Suprapubic skin (tissue), 4 donors: ENCODE measurements around the gene TIMP2. TPM values are rescaled to one million over a fixed set of nuclear protein-coding genes. Genes with fewer than 3 reads are reported as not detected.
"Not testable (repeated sequence)": the region's sequence is repeated elsewhere in the genome, so short reads cannot be mapped to it uniquely, and the experiment has no call there.

Experiments
- DNase-seq, 2 donors: peaks; one replicate each; pipeline ENCODE4 v3.0.0-alpha.2; 2019; ENCODE audit warnings: low spot score in 2 of 2
- H3K27ac ChIP-seq: fragments of 200-600 bp; sonication (generic); one replicate; pipeline ENCODE4 v1.5.1; 2019
- H3K27me3 ChIP-seq: fragments of 200-600 bp; sonication (generic); one replicate; pipeline ENCODE4 v1.5.1; 2019
- H3K36me3 ChIP-seq: fragments of 200-600 bp; sonication (generic); one replicate; pipeline ENCODE4 v1.5.1; 2019
- H3K4me1 ChIP-seq: fragments of 200-600 bp; sonication (generic); one replicate; pipeline ENCODE4 v1.5.1; 2019
- H3K4me3 ChIP-seq: fragments of 200-600 bp; sonication (generic); one replicate; pipeline ENCODE4 v1.5.1; 2019; ENCODE audit warnings: mild to moderate bottlenecking
- H3K9me3 ChIP-seq: fragments of 200-600 bp; sonication (generic); one replicate; pipeline ENCODE4 v1.5.1; 2019
- CTCF ChIP-seq, 2 donors: fragments of 200-600 bp in 1 of 2; fragments of 450-650 bp in 1 of 2; sonication (generic) in 1 of 2; IDR thresholded peaks; one replicate each; pipeline ENCODE4 v1.5.1; 2016 to 2019; ENCODE audit warnings: antibody characterized with exemption in 2 of 2, mild to moderate bottlenecking in 1 of 2, moderate library complexity in 1 of 2
- EP300 ChIP-seq: sonication (generic); formaldehyde crosslinking; IDR thresholded peaks from one replicate; pipeline ENCODE4 v1.6.1; 2017; ENCODE audit warnings: antibody characterized with exemption
- POLR2A ChIP-seq, 2 donors: fragments of 450-650 bp; IDR thresholded peaks; one replicate each; pipeline ENCODE4 v1.6.1; 2017; ENCODE audit warnings: antibody characterized with exemption in 2 of 2, mild to moderate bottlenecking in 2 of 2, moderate library complexity in 2 of 2
- POLR2AphosphoS5 ChIP-seq, 3 donors: sonication (generic); formaldehyde crosslinking; IDR thresholded peaks; one replicate each; pipeline ENCODE4 v1.6.1; 2017; ENCODE audit warnings: antibody characterized with exemption in 3 of 3
- WGBS: methylation state at CpG from one replicate; pipeline ENCODE4 v1.1.5; 2018; 5-methylcytosine and 5-hydroxymethylcytosine counted together
- total RNA-seq, 4 donors: library from RNA; depleted of rRNA; stranded (reverse); fragments of >200 nt; gene quantifications; one replicate each; pipeline ENCODE4 v1.1.0, GENCODE V29; 2016

TIMP2 gene
- total RNA-seq, 4 donors from 2014 or later, result 48.4 to 114 (median 76.0) TPM

- WGBS, result 72% methylated on average over 15 of the region's 18 CpGs
- peaks cover 11% of the 10 kb centered on the region for H3K9me3 ChIP-seq
- H3K4me1 ChIP-seq, result peaks cover 7% of the 10 kb centered on the region
- no peak for DNase-seq
- no peak overlapping the region for H3K27ac ChIP-seq
- H3K4me3 ChIP-seq, result no peak overlapping the region
- TF ChIP-seq EP300 (no peak), CTCF (IDR thresholded peaks at IDR 0.05) (no peak), POLR2AphosphoS5 (IDR thresholded peaks at IDR 0.05) (no peak), POLR2A (IDR thresholded peaks at IDR 0.05) (no peak)
- H3K27me3 ChIP-seq, result no peaks in the 10 kb centered on the region
- no peaks in the 10 kb centered on the region for H3K36me3 ChIP-seq
Observed at GRCh38 chr17:78947235-78948149, 22.3 kb upstream of the TIMP2 start.

- TF ChIP-seq CTCF (IDR thresholded peaks at IDR 0.05), result no peak
- TF ChIP-seq EP300, result no peak
- no peak for TF ChIP-seq POLR2AphosphoS5 (IDR thresholded peaks at IDR 0.05)
- no peak for TF ChIP-seq POLR2A (IDR thresholded peaks at IDR 0.05)
- no peak for DNase-seq
- Histone ChIP-seq H3K9me3 (peaks cover 11% of the 10 kb centered on the region), H3K27ac (no peak overlapping the region), H3K4me1 (no peaks in the 10 kb centered on the region), H3K36me3 (no peaks in the 10 kb centered on the region), H3K4me3 (no peak overlapping the region), H3K27me3 (no peaks in the 10 kb centered on the region)
- 83% methylated on average over 8 of the region's 8 CpGs for WGBS
Observed at GRCh38 chr17:78946631-78947030, 21.4 kb upstream of the TIMP2 start.

- Histone ChIP-seq H3K4me3 (no peak overlapping the region), H3K9me3 (peaks cover 11% of the 10 kb centered on the region), H3K4me1 (no peaks in the 10 kb centered on the region), H3K36me3 (no peaks in the 10 kb centered on the region), H3K27me3 (no peaks in the 10 kb centered on the region), H3K27ac (no peak overlapping the region)
- 87% methylated on average over 7 of the region's 7 CpGs for WGBS
- no peak for DNase-seq
- no peak for TF ChIP-seq EP300
- no peak for TF ChIP-seq POLR2A (IDR thresholded peaks at IDR 0.05)
- no peak for TF ChIP-seq CTCF (IDR thresholded peaks at IDR 0.05)
- no peak for TF ChIP-seq POLR2AphosphoS5 (IDR thresholded peaks at IDR 0.05)
Observed at GRCh38 chr17:78946131-78946530, 20.9 kb upstream of the TIMP2 start.

- DNase-seq, H3K27me3 ChIP-seq, H3K27ac ChIP-seq, H3K9me3 ChIP-seq, H3K4me1 ChIP-seq, H3K4me3 ChIP-seq, H3K36me3 ChIP-seq: not testable (repeated sequence)
- WGBS, result 91% methylated on average over 12 of the region's 12 CpGs
Observed at GRCh38 chr17:78945455-78945854, 20.3 kb upstream of the TIMP2 start.

GRCh38 chr17:78944956-78945355, 19.8 kb upstream of the TIMP2 start:
- Histone ChIP-seq H3K9me3 (peaks cover 2% of the 10 kb centered on the region), H3K27ac (no peak overlapping the region), H3K36me3 (no peaks in the 10 kb centered on the region), H3K4me3 (no peak overlapping the region), H3K4me1 (no peaks in the 10 kb centered on the region), H3K27me3 (no peaks in the 10 kb centered on the region)
- DNase-seq, result no peak
- no peak for TF ChIP-seq POLR2AphosphoS5 (IDR thresholded peaks at IDR 0.05)
- WGBS, result 72% methylated on average over 10 of the region's 10 CpGs

- 88% methylated on average over 7 of the region's 7 CpGs for WGBS
- Histone ChIP-seq H3K36me3 (no peaks in the 10 kb centered on the region), H3K9me3 (no peaks in the 10 kb centered on the region), H3K27ac (no peak overlapping the region), H3K27me3 (no peaks in the 10 kb centered on the region), H3K4me1 (no peaks in the 10 kb centered on the region), H3K4me3 (no peak overlapping the region)
- TF ChIP-seq POLR2AphosphoS5 (IDR thresholded peaks at IDR 0.05) (no peak), CTCF (IDR thresholded peaks at IDR 0.05) (no peak), EP300 (no peak), POLR2A (IDR thresholded peaks at IDR 0.05) (no peak)
- no peak for DNase-seq
Observed at GRCh38 chr17:78944026-78944425, 18.8 kb upstream of the TIMP2 start.
